H9 (cell line): Measurements from ENCODE around the gene CDH6. TPM values are rescaled to one million over a fixed set of nuclear protein-coding genes. Genes with fewer than 3 reads are reported as not detected.

ENCODE experiments used
- DNase-seq: peaks from one replicate; pipeline ENCODE4 v3.0.0-alpha.2; 2017
- H2AFZ ChIP-seq: one replicate; pipeline ENCODE4 v1.6.1; 2013; ENCODE audit warnings: mild to moderate bottlenecking, low read length, control low read depth, moderate library complexity
- H2AK5ac ChIP-seq: 2 replicates; pipeline ENCODE4 v1.6.1; 2013; ENCODE audit warnings: low read length, control low read depth, mixed read lengths; ENCODE audit not compliant: insufficient read length
- H2BK120ac ChIP-seq: one replicate; pipeline ENCODE4 v1.6.1; 2013; ENCODE audit warnings: low read depth, mild to moderate bottlenecking, low read length, control low read depth, inconsistent platforms; ENCODE audit not compliant: poor library complexity, severe bottlenecking
- H2BK12ac ChIP-seq: 2 replicates; pipeline ENCODE4 v1.6.1; 2013; ENCODE audit warnings: low read length, control low read depth, mixed read lengths, low read depth; ENCODE audit not compliant: insufficient read length
- H2BK15ac ChIP-seq: 2 replicates; pipeline ENCODE4 v1.6.1; 2013; ENCODE audit warnings: low read depth, low read length, control low read depth
- H2BK20ac ChIP-seq: one replicate; pipeline ENCODE4 v1.6.1; 2013; ENCODE audit warnings: low read depth, mild to moderate bottlenecking, low read length, control low read depth, inconsistent platforms; ENCODE audit not compliant: poor library complexity, severe bottlenecking
- H2BK5ac ChIP-seq: 2 replicates; pipeline ENCODE4 v1.6.1; 2013; ENCODE audit warnings: low read length, control low read depth, mixed read lengths; ENCODE audit not compliant: insufficient read length
- H3K14ac ChIP-seq: 2 replicates; pipeline ENCODE4 v1.6.1; 2013; ENCODE audit warnings: low read length, control low read depth; ENCODE audit not compliant: insufficient read depth
- H3K18ac ChIP-seq: 2 replicates; pipeline ENCODE4 v1.6.1; 2013; ENCODE audit warnings: low read depth, mild to moderate bottlenecking, mixed read lengths, low read length, control low read depth; ENCODE audit not compliant: insufficient read length
- H3K23ac ChIP-seq: 2 replicates; pipeline ENCODE4 v1.6.1; 2013; ENCODE audit warnings: low read length, control low read depth, mixed read lengths, low read depth; ENCODE audit not compliant: insufficient read length
- H3K23me2 ChIP-seq: 2 replicates; pipeline ENCODE4 v1.6.1; 2013; ENCODE audit warnings: low read depth, mild to moderate bottlenecking, mixed read lengths, low read length, control low read depth; ENCODE audit not compliant: insufficient read length, poor library complexity, severe bottlenecking
- H3K27ac ChIP-seq: 2 replicates; pipeline ENCODE4 v1.5.1; 2013; ENCODE audit warnings: low read length, control low read depth, mixed read lengths, low read depth; ENCODE audit not compliant: insufficient read length
- H3K27me3 ChIP-seq: 2 replicates; pipeline ENCODE4 v1.6.1; 2013; ENCODE audit warnings: low read length, control low read depth, inconsistent platforms; ENCODE audit not compliant: insufficient read depth
- H3K4ac ChIP-seq: 2 replicates; pipeline ENCODE4 v1.6.1; 2013; ENCODE audit warnings: low read depth, mild to moderate bottlenecking, control low read depth, inconsistent platforms, low read length, moderate library complexity
- H3K4me1 ChIP-seq: 2 replicates; pipeline ENCODE4 v1.6.1; 2013; ENCODE audit warnings: low read length, control low read depth, inconsistent platforms; ENCODE audit not compliant: insufficient read depth
- H3K4me2 ChIP-seq: 2 replicates; pipeline ENCODE4 v1.6.1; 2013; ENCODE audit warnings: low read length, control low read depth, mixed read lengths; ENCODE audit not compliant: insufficient read length, insufficient read depth
- H3K56ac ChIP-seq: 2 replicates; pipeline ENCODE4 v1.6.1; 2013; ENCODE audit warnings: low read depth, mild to moderate bottlenecking, mixed read lengths, low read length, control low read depth; ENCODE audit not compliant: insufficient read length
- H3K79me1 ChIP-seq: 2 replicates; pipeline ENCODE4 v1.6.1; 2013; ENCODE audit warnings: low read depth, mild to moderate bottlenecking, moderate library complexity, low read length, control low read depth, inconsistent platforms; ENCODE audit not compliant: insufficient read depth, poor library complexity, severe bottlenecking
- H3K79me2 ChIP-seq: 2 replicates; pipeline ENCODE4 v1.6.1; 2013; ENCODE audit warnings: low read length, control low read depth, inconsistent platforms; ENCODE audit not compliant: insufficient read depth
- H3K9ac ChIP-seq: 2 replicates; pipeline ENCODE4 v1.6.1; 2013; ENCODE audit warnings: low read length, control low read depth, mixed read lengths; ENCODE audit not compliant: insufficient read length; ENCODE audit errors: extremely low read depth
- H3K9me3 ChIP-seq: one replicate; pipeline ENCODE4 v1.6.1; 2013; ENCODE audit warnings: low read depth, low read length, inconsistent platforms; ENCODE audit not compliant: control insufficient read depth
- H3T11ph ChIP-seq: one replicate; pipeline ENCODE4 v1.6.1; 2013; ENCODE audit warnings: mild to moderate bottlenecking, low read length, control low read depth, inconsistent platforms
- H4K20me1 ChIP-seq: one replicate; pipeline ENCODE4 v1.6.1; 2013; ENCODE audit not compliant: control insufficient read depth, insufficient read length, insufficient read depth
- H4K5ac ChIP-seq: 2 replicates; pipeline ENCODE4 v1.6.1; 2013; ENCODE audit warnings: low read depth, mild to moderate bottlenecking, mixed read lengths, low read length, control low read depth; ENCODE audit not compliant: insufficient read length
- H4K8ac ChIP-seq: replicated peaks from 2 replicates; pipeline ENCODE4 v1.6.1; 2013; ENCODE audit warnings: low read length, control low read depth, mixed read lengths, low read depth; ENCODE audit not compliant: insufficient read length
- H4K91ac ChIP-seq: 2 replicates; pipeline ENCODE4 v1.6.1; 2013; ENCODE audit warnings: low read depth, mild to moderate bottlenecking, moderate library complexity, mixed read lengths, low read length, control low read depth; ENCODE audit not compliant: insufficient read length
- H3K27ac Mint-ChIP-seq, 3 experiments: 2 replicates in 2 of 3; 3 replicates in 1 of 3; pipeline ENCODE4 v1.8.0; 2020 to 2021; ENCODE audit warnings: mixed read lengths in 3 of 3, mild to moderate bottlenecking in 1 of 3, moderate library complexity in 1 of 3
- H3K27me3 Mint-ChIP-seq: 2 replicates; pipeline ENCODE4 v1.8.0; 2021; ENCODE audit warnings: low read depth, mild to moderate bottlenecking, moderate library complexity, mixed read lengths
- H3K36me3 Mint-ChIP-seq, 3 experiments: 2 replicates in 2 of 3; 3 replicates in 1 of 3; pipeline ENCODE4 v1.8.0; 2020 to 2021; ENCODE audit warnings: low read depth in 3 of 3, mixed read lengths in 3 of 3; ENCODE audit not compliant: insufficient read depth in 1 of 3
- H3K4me1 Mint-ChIP-seq, 2 experiments: 2 replicates each; pipeline ENCODE4 v1.8.0; 2020; ENCODE audit warnings: mixed read lengths in 2 of 2
- H3K4me3 Mint-ChIP-seq, 2 experiments: 2 replicates in 1 of 2; 3 replicates in 1 of 2; pipeline ENCODE4 v1.8.0; 2020 to 2021; ENCODE audit warnings: mild to moderate bottlenecking in 2 of 2, mixed read lengths in 2 of 2, moderate library complexity in 1 of 2
- H3K9me3 Mint-ChIP-seq, 2 experiments: 2 replicates in 1 of 2; 3 replicates in 1 of 2; pipeline ENCODE4 v1.8.0; 2020; ENCODE audit warnings: mild to moderate bottlenecking in 2 of 2, mixed read lengths in 2 of 2, moderate library complexity in 1 of 2
- WGBS: extraction: QIAGEN DNeasy Blood & Tissue Kit; methylation state at CpG from one replicate; pipeline ENCODE4 v1.1.7; 2013; ENCODE audit warnings: missing lambda C conversion rate, low lambda C conversion rate, mixed read lengths; ENCODE audit not compliant: insufficient read length; ENCODE audit errors: extremely low coverage; 5-methylcytosine and 5-hydroxymethylcytosine counted together
- total RNA-seq: library from RNA; stranded (reverse); gene quantifications from 2 replicates; pipeline ENCODE4 v1.2.1, GENCODE V29; 2021
- TF ChIP-seq, protein P1 (sequence below): fragments of 200-600 bp; sonication (generic); conservative IDR thresholded peaks from 3 replicates; pipeline ENCODE4 v1.8.0; 2021; ENCODE audit warnings: antibody characterized with exemption, mild to moderate bottlenecking

Gene CDH6
- total RNA-seq, 1 experiment from 2014 or later, result 11.7 TPM

DNA sequence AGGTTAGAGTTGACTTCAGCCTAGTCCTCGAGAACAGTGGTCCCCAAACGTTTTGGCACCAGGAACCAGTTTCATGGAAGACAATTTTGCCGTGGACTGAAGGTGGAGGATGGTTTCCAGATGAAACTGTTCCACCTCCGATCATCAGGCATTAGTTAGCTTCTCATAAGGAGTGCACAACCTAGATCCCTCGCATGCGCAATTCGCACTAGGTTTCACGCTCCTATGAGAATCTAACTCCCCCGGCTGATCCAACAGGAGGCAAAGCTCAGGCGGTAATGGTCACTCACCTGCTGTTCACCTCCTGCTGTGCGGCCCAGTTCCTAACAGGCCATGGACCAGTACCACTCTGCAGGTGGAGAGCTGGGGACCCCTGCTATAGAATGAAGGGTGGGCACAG, 163.6 kb downstream of the CDH6 start:
- peaks cover 3% of the 10 kb centered on the region; the same call in 1 of the 2 replicates for H3K4me1 ChIP-seq
- no peak overlapping the region for H4K8ac ChIP-seq
- no peak overlapping the region for H3K4ac ChIP-seq
- no peak overlapping the region for H3K9ac ChIP-seq
- H4K91ac ChIP-seq, result no peak overlapping the region
- no peak overlapping the region for H3K23ac ChIP-seq
- no peaks in the 10 kb centered on the region; a peak in 2 of 7 replicates for H3K36me3 Mint-ChIP-seq
- TF ChIP-seq, protein P1, sequence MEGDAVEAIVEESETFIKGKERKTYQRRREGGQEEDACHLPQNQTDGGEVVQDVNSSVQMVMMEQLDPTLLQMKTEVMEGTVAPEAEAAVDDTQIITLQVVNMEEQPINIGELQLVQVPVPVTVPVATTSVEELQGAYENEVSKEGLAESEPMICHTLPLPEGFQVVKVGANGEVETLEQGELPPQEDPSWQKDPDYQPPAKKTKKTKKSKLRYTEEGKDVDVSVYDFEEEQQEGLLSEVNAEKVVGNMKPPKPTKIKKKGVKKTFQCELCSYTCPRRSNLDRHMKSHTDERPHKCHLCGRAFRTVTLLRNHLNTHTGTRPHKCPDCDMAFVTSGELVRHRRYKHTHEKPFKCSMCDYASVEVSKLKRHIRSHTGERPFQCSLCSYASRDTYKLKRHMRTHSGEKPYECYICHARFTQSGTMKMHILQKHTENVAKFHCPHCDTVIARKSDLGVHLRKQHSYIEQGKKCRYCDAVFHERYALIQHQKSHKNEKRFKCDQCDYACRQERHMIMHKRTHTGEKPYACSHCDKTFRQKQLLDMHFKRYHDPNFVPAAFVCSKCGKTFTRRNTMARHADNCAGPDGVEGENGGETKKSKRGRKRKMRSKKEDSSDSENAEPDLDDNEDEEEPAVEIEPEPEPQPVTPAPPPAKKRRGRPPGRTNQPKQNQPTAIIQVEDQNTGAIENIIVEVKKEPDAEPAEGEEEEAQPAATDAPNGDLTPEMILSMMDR, result no peak
- no peaks in the 10 kb centered on the region for H3K23me2 ChIP-seq
- no peaks in the 10 kb centered on the region for H3K9me3 ChIP-seq
- peaks cover 16% of the 10 kb centered on the region in 2 experiments for H3K4me1 Mint-ChIP-seq
- H2BK20ac ChIP-seq, result no peak overlapping the region
- no peak overlapping the region for H4K5ac ChIP-seq
- H2AFZ ChIP-seq, result no peak overlapping the region
- no peaks in the 10 kb centered on the region for H3K9me3 Mint-ChIP-seq
- no peak overlapping the region for H2BK12ac ChIP-seq
- no peaks in the 10 kb centered on the region for H3K27me3 ChIP-seq
- no peaks in the 10 kb centered on the region for H4K20me1 ChIP-seq
- no peaks in the 10 kb centered on the region for H3K79me2 ChIP-seq
- H2BK5ac ChIP-seq, result no peak overlapping the region
- no peak overlapping the region for H3K18ac ChIP-seq
- no peak overlapping the region for H2BK15ac ChIP-seq
- H3K27me3 Mint-ChIP-seq, result no peaks in the 10 kb centered on the region
- H3K27ac ChIP-seq, result no peak overlapping the region
- H3K4me2 ChIP-seq, result no peak overlapping the region
- no peak overlapping the region for H3T11ph ChIP-seq
- H2AK5ac ChIP-seq, result no peak overlapping the region
- H3K79me1 ChIP-seq, result no peaks in the 10 kb centered on the region
- no CpG with 5 or more reads among the region's 11 CpGs for WGBS
- no peak overlapping the region for H3K56ac ChIP-seq
- no peak overlapping the region; a peak in 1 of 7 replicates for H3K27ac Mint-ChIP-seq
- no peak overlapping the region for H3K4me3 Mint-ChIP-seq
- DNase-seq, result no peak
- no peak overlapping the region for H2BK120ac ChIP-seq
- H3K14ac ChIP-seq, result no peak overlapping the region
